HG02571 (cell line): ENCODE measurements around the gene CNTN3.

Experiments
- ATAC-seq: cut with Tn5 transposase; IDR thresholded peaks from one replicate; pipeline ENCODE4 v1.9.1; 2021; ENCODE audit warnings: mild to moderate bottlenecking, moderate library complexity; ENCODE audit not compliant: unreplicated experiment

Gene CNTN3

DNA sequence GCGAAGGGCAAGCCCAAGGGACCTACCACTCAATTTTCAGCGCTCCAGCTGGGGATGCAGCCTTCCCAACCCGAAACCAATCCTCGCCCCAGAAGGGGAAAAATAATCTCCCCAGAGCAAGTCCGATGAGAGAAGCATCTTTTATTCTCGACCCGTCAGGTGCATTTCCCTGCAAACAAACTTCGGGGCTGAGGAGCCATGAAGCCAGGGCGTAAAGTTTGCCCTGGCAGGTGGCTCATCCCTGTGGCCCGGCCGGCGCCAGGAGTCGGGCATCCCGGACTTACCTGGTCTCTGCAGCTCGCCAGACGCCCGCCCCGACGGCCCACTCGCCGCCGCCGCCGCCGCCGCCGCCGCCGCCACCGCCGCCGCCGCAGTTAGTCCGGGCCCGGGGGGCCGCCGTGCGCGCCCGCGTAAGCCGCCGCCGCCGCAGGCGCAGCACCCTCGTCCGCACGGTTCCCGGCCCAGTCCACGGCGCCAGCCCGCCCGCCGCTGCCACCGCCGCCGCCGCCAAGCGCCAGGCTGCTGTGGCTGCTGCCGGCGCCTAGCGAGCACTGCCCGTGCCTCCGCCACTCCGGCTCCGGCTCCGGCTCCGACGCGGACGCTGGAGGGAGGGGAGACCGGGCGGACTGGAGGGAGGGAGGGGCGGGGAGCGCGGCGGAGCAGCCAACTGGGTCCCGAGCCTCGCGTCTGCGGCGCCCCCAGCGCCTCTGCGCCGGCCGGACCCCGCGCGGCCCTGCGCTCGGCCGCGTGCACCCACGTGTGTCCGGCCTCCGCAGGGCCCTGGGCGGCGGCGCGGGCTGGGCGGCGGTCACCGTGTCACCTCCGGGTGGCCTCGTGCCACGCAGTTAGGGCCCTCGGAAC, at the start of gene CNTN3:
Gene CNTN3, minus strand, starts transcription at position 553 of the 861 bp plus-strand sequence. CDS start 93,547 bp downstream, outside the sequence.
- no peak for ATAC-seq

- no peak for ATAC-seq
Measured at GRCh38 chr3:74663178-74663577, 48.7 kb upstream of the CNTN3 start.

GRCh38 chr3:74661672-74662071, 47.2 kb upstream of the CNTN3 start:
- ATAC-seq, result no peak

- ATAC-seq, result no peak
Measured at GRCh38 chr3:74651885-74652284, 37.4 kb upstream of the CNTN3 start.

DNA sequence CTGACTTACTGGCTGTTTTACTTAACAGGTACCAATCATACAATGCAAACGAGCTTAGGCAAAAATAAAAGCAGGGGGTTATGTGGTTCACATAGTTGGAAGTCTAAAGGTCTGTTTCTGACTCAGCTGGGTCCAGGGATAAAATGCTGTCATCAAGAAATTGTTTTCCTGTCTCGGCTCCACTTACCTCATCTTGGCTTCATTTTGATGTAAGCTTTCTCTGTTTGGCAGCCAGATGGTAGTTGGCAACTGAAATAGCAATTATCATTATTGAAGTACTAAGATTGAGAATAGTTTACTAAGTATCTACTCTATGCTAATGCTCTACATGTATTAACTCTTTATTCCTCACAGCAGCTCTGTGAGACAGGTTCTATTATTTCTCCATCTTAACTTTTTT, 36.8 kb upstream of the CNTN3 start:
- ATAC-seq, result no peak

DNA sequence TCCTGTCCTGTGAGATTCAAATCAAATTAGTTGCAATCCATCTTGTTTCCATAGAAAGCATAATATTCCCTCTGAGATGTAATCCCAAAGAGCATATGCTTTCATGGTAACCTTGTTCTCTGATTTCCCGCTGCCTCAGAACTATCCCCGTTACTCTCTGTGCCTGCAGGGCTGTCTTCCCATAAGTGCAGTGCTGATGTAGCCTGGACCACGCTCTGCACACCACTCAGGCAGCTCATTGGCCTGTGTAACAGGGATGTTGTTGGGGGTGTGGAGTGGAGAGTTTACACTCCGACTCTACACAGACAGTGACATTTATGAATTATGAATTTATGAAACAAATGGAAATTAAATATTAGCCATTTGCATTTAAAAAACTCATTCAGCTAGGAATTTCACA, 33.6 kb upstream of the CNTN3 start:
- ATAC-seq, result no peak

- no peak for ATAC-seq
Measured at GRCh38 chr3:74646094-74646493, 31.6 kb upstream of the CNTN3 start.

DNA sequence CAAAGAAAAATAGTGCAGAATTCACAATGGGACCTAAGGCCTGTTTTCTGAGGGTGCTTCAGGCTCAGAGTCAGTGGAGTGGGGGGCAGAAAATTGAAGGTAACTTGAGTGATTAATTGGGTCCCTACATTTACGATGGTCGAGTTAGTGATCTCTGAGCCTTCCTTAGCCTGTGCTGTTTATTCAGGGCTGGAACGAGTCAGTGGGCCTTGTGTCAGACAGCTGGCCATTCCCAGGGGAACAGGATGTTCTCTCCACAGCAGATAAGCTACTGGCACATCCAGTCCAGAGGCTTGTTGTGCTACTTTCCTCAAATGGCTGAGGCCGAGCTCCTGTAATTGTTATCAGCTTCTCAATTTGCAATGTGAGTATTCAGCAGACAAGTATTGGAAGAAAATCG, 29.2 kb upstream of the CNTN3 start:
- no peak for ATAC-seq

- ATAC-seq, result no peak
Measured at GRCh38 chr3:74642876-74643275, 28.4 kb upstream of the CNTN3 start.

DNA sequence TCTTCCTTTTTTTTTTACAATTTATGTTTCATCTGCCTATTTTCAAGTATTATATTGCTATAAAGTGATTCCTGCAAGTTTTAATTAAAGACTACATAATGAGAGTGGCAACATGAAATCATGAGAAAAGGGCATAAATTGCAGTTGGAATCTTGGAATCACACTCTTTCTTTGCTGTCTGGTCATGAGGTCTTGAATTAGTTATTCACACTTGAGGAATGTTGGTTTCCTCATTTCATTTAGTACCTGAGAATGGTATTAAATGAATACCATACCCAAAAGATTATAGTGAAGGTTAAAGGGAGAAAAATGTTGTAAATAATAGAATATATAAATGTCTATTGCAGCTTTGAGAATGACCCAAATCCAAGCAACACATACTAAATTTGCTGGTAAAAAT, 25.8 kb upstream of the CNTN3 start:
- no peak for ATAC-seq

DNA sequence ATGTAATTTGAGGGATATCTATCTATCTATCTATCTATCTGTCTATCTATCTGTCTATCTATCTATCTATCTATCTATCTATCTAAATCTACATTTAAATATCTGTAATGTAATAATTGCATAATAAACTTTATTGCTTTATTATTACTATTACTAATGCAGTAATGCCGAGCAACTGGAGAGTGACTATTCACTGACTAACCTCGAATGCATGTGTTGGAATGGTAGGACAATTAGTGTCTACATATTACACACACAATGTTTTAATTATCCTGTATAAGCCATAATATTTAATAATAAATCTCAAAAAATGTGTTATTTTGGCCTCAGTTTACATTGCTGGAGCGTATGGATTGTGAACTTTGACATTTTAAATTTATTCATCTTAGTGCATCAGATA, 25.2 kb upstream of the CNTN3 start:
- ATAC-seq, result no peak

DNA sequence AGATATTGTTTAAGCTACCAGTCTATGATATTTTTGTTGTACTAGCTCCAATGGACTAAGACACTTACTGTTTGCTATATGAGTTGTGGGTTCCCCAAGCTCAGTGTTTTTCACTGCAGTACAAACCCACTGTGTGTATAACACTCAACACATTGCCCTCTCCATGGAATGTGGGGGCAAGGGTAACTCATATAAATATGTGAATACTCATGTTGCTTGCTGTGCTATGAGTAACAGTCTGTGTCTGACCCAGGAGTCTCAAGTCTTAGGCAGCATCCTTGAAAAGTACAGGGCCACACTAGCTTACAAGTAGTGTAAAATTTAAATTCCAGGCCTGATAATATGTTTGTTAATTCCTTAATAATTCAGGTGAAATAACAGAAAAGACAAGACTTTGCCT, 22.5 kb upstream of the CNTN3 start:
- ATAC-seq, result no peak

DNA sequence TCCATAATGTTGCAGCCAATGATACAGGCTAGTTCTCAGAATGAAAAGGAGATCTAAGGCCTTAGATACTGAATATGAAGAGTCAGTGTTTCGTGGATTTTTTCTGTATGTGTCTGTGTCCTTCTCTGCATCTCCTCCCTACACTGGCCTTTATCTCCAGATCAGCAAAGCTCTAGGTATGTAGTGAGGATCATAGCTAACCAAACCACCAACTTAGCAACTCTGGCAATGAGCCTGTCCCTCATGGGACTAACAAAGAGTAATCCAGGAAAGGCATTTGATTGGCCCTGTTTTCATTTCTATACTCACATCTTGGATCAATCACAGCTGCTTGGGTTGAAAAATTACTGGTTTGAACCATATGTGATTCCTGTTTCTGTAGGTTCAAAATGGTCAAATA, 18.6 kb upstream of the CNTN3 start:
- no peak for ATAC-seq

GRCh38 chr3:74631351-74632140, 17.1 kb upstream of the CNTN3 start:
- no peak for ATAC-seq

DNA sequence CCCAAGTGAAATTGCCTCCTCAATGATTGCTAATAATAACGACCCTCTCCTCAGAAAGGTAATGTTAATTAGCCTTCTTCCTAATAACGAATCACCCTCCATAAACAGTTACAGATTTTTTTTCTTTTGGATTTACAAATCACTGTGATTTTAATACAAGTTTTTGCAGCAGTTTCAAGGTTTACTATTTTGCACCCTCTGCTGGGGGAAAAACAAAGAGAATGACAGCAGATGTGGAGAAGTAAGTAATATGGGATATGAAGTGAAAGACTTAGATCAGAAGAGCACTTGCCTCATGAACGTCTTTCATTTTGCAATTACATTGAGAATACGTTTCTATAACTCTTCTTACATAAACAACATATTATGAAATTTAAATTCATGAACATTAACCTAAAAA, 16.1 kb upstream of the CNTN3 start:
- ATAC-seq, result no peak

DNA sequence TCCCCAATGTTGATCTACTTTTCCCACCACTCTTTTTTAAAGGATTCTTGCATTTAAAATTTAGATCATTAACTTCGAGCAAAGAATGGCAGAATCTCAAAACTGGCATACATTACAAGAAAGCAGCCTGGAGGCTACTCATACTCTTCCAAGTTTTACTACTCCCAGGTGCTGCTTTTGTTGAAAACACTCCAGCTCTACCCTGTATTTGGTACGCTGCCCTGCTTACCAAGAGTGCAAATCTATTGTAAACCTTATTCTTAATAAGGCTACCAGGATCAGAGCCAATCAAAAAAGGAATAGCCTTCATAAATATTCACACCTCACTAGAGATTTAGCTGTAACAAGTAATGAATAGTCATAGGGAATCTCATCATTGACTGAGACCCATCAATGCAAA, 11.6 kb upstream of the CNTN3 start:
- ATAC-seq, result no peak

GRCh38 chr3:74624301-74624700, 9.8 kb upstream of the CNTN3 start:
- no peak for ATAC-seq

GRCh38 chr3:74623261-74623836, 8.9 kb upstream of the CNTN3 start:
- ATAC-seq, result no peak

GRCh38 chr3:74621581-74621980, 7.1 kb upstream of the CNTN3 start:
- ATAC-seq, result no peak

DNA sequence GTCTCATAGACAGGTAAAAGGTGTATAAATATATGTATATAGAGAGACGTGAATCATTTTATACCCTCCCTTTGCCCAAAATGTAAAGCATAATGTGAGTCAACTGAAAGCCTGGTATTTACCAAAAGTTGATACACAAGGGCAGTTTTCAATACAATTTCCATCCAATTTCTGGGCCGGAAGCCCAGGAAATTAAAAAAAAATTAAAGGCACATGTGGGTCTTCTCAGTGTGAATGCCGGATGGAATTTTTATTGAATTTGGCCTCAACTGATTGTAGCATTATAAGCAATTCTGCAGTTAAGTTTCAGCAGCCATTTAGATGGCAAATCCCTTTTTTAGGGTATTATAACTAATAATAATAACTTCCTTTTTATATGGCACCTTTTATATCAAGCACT, 3.3 kb upstream of the CNTN3 start:
- ATAC-seq, result no peak

DNA sequence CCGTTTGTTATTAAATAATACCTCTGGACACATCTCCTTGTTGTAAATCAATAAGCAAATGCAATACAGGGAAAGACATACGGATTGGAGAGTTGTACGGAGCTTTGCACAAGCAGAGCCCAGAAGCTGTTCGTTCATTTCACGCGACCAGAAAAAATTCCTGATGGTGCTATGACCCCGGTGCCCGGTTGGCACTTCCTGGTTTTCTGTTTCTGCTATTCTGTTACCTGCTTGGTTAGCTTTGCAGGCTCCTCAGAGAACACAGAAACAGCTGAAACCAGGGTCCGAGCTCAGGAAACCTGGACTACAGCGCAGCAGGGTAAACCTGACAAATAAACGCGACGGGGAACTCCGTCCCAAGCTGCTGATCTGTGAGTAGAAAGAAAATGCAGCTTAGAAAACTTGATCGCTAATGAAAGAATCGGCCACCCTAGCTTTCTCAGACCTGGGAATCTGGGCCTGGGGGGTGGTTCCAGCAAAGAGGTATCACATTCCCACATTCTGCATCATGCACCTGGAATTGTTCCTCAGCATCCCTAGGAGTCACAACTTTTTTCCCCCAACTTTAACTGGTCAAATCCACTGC, 845 bp downstream of the CNTN3 start:
- ATAC-seq, result no peak
